LNCaP clone FGC (cell line): ENCODE results near the gene PRKN.

Experiments
- DNase-seq: peaks from one replicate; pipeline ENCODE4 v3.0.0-alpha.2; 2011; ENCODE audit warnings: low read depth
- H3K4me3 ChIP-seq: 2 replicates; pipeline ENCODE4 v1.5.1; 2011; ENCODE audit warnings: mild to moderate bottlenecking, low read depth, low read length, control low read depth
- CTCF ChIP-seq: IDR thresholded peaks from 2 replicates; pipeline ENCODE4 v1.5.1; 2012; ENCODE audit warnings: mild to moderate bottlenecking; ENCODE audit not compliant: control insufficient read depth, insufficient read depth; ENCODE audit errors: extremely low read depth

Gene PRKN

GRCh38 chr6:161300823-161301222, 1426.7 kb downstream of the PRKN start:
- no peak for DNase-seq
- H3K4me3 ChIP-seq: no peak overlapping the region
- no peak for TF ChIP-seq CTCF

GRCh38 chr6:161299726-161300125, 1427.8 kb downstream of the PRKN start:
- H3K4me3 ChIP-seq: no peak overlapping the region
- no peak for TF ChIP-seq CTCF
- no peak for DNase-seq
